HG03039 (cell line): ENCODE results near the gene SIX4.

Source experiments
- ATAC-seq: cut with Tn5 transposase; IDR thresholded peaks from one replicate; pipeline ENCODE4 v1.9.1; 2021; ENCODE audit warnings: mild to moderate bottlenecking, moderate library complexity; ENCODE audit not compliant: unreplicated experiment

Gene SIX4

GRCh38 chr14:60662982-60663381 is 61.2 kb downstream of the SIX4 start:
- no peak for ATAC-seq

GRCh38 chr14:60661721-60662120 is 62.4 kb downstream of the SIX4 start:
- ATAC-seq: no peak
